Muscle layer of colon (tissue), 2 donors: ENCODE data around the gene ARID1B.

ENCODE experiments used
- H3K27ac ChIP-seq: one replicate; pipeline ENCODE4 v1.7.0; 2013; ENCODE audit warnings: low read depth, mild to moderate bottlenecking, low read length, moderate library complexity
- H3K27me3 ChIP-seq, 2 donors: one replicate each; pipeline ENCODE4 v1.7.0; 2013; ENCODE audit warnings: low read length in 2 of 2, mild to moderate bottlenecking in 2 of 2; ENCODE audit not compliant: insufficient read depth in 2 of 2, control insufficient read depth in 1 of 2
- H3K36me3 ChIP-seq: one replicate; pipeline ENCODE4 v1.7.0; 2013; ENCODE audit warnings: mild to moderate bottlenecking, low read length; ENCODE audit not compliant: insufficient read depth
- H3K4me1 ChIP-seq: one replicate; pipeline ENCODE4 v1.7.0; 2013; ENCODE audit warnings: mild to moderate bottlenecking, low read length; ENCODE audit not compliant: insufficient read depth
- H3K4me3 ChIP-seq, 2 donors: one replicate each; pipeline ENCODE4 v1.7.0; 2013; ENCODE audit warnings: low read length in 2 of 2, low read depth in 1 of 2, mild to moderate bottlenecking in 1 of 2, moderate library complexity in 1 of 2
- H3K9ac ChIP-seq: one replicate; pipeline ENCODE4 v1.7.0; 2013; ENCODE audit warnings: low read length
- H3K9me3 ChIP-seq: one replicate; pipeline ENCODE4 v1.7.0; 2013; ENCODE audit warnings: mild to moderate bottlenecking, low read length
- donor health status: abdominal sarcoma.
- donor health status: Adenocarcinoma of cecum.

Gene ARID1B

GRCh38 chr6:157021993-157022740, 245.0 kb downstream of the ARID1B start:
- peaks cover 38% of the 10 kb centered on the region for H3K4me1 ChIP-seq
- peak overlapping the region; percentile 59 to 78 for H3K4me3 ChIP-seq
- no peaks in the 10 kb centered on the region for H3K9me3 ChIP-seq
- H3K9ac ChIP-seq = peak overlapping the region; percentile 50
- H3K36me3 ChIP-seq = no peaks in the 10 kb centered on the region
- H3K27ac ChIP-seq = peak overlapping the region; percentile 93
- no peaks in the 10 kb centered on the region for H3K27me3 ChIP-seq

GRCh38 chr6:157023958-157024357, 246.8 kb downstream of the ARID1B start:
- Histone ChIP-seq H3K36me3 (no peaks in the 10 kb centered on the region), H3K4me1 (peaks cover 31% of the 10 kb centered on the region), H3K4me3 (no peak overlapping the region), H3K27me3 (no peaks in the 10 kb centered on the region), H3K9me3 (no peaks in the 10 kb centered on the region), H3K9ac (no peak overlapping the region), H3K27ac (no peak overlapping the region)

GRCh38 chr6:157024745-157025144, 247.6 kb downstream of the ARID1B start:
- Histone ChIP-seq H3K9ac (no peak overlapping the region), H3K36me3 (no peaks in the 10 kb centered on the region), H3K27ac (no peak overlapping the region), H3K4me1 (peaks cover 23% of the 10 kb centered on the region), H3K9me3 (no peaks in the 10 kb centered on the region), H3K27me3 (no peaks in the 10 kb centered on the region), H3K4me3 (no peak overlapping the region)

- H3K27me3 ChIP-seq = no peaks in the 10 kb centered on the region
- peaks cover 21% of the 10 kb centered on the region for H3K4me1 ChIP-seq
- H3K36me3 ChIP-seq = no peaks in the 10 kb centered on the region
- H3K9ac ChIP-seq = no peak overlapping the region
- H3K27ac ChIP-seq = no peak overlapping the region
- H3K9me3 ChIP-seq = no peaks in the 10 kb centered on the region
- H3K4me3 ChIP-seq = no peak overlapping the region
Measured at GRCh38 chr6:157025437-157025836, 248.3 kb downstream of the ARID1B start.

- Histone ChIP-seq H3K36me3 (no peaks in the 10 kb centered on the region), H3K9ac (no peak overlapping the region), H3K9me3 (no peaks in the 10 kb centered on the region), H3K27ac (no peak overlapping the region), H3K4me3 (no peak overlapping the region), H3K27me3 (no peaks in the 10 kb centered on the region), H3K4me1 (peaks cover 19% of the 10 kb centered on the region)
Measured at GRCh38 chr6:157029980-157030690, 253.0 kb downstream of the ARID1B start.

DNA sequence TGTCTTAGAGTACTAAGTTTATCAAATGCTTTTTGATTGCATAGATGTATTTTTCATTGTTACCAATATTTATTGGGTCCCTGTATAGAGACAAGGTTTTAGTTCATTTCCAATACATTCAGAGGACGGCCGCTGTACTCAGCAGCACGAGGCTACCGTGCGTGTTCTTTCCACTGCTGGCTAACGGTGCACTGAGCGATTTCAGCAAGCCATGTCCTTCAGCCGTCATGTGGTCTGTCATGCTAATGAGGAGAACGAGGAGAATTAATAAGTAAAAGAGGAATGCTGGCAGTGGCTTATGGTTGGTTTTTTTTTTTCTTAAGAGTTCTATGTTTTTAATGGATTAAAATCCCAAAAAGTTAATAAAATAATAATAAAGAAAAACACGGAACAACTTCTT, 253.6 kb downstream of the ARID1B start:
- Histone ChIP-seq H3K27ac (no peak overlapping the region), H3K27me3 (no peaks in the 10 kb centered on the region), H3K4me1 (peaks cover 25% of the 10 kb centered on the region), H3K9ac (no peak overlapping the region), H3K36me3 (no peaks in the 10 kb centered on the region), H3K9me3 (no peaks in the 10 kb centered on the region), H3K4me3 (no peak overlapping the region)

DNA sequence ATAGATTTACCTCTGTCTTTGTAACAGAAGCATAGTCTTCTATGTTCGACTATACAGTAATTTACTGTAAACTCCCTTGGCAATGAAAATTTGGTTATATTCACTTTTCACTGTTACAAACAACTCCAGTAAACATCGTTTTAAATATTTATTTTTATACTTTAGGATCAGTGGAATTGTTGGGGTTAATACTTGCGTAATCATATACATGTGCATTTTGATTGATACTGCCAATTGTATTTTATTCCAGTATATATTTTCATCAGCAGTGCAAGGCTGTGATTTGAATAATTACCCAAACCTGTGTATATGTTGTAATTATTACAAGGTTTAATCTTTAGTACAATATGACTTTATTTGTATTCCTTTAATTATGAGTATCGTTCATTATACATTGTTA, 255.7 kb downstream of the ARID1B start:
- Histone ChIP-seq H3K9ac (peak overlapping the region; percentile 58), H3K36me3 (no peaks in the 10 kb centered on the region), H3K4me1 (peaks cover 38% of the 10 kb centered on the region), H3K4me3 (peak overlapping the region in 1 of 2 donors; percentile 70), H3K27ac (peak overlapping the region; percentile 62), H3K9me3 (no peaks in the 10 kb centered on the region), H3K27me3 (no peaks in the 10 kb centered on the region)

DNA sequence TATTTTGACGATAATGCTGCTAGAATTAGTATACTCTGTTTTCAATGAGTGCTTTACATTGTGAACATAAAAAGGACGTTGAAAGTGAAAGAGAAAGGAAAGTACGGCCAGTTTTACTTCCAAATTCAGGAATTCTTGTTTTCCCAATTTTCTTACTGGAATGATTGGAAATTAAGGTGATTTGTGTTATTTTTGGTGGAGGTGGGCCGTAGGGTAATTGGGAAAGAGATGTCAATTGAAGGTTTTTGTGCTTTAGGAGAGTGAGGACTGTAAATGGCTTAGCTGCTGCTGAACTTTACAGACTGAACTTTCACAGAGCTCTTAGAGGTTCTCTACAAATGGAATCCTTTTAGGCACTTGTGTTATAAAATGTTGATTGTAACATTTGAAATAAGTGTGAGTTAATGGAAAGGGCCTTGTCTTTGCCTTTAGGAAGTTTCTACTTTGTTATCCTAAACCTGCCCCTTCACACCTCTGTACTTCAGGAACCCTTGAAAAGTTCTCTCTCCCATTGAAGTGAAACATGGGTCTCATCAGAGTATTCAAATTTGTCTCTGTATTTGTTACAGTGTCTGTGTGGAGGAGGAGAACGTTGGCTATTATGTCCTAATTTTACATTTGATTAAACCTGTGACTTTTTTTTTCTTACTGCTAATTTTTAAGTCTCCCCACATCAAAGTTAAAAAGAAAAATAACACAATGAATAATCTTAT, 256.4 kb downstream of the ARID1B start:
- Histone ChIP-seq H3K36me3 (no peaks in the 10 kb centered on the region), H3K27me3 (no peaks in the 10 kb centered on the region), H3K4me1 (peaks cover 38% of the 10 kb centered on the region), H3K27ac (peak overlapping the region; percentile 62), H3K4me3 (peak overlapping the region; percentile 22 to 70), H3K9ac (peak overlapping the region; percentile 58), H3K9me3 (no peaks in the 10 kb centered on the region)

GRCh38 chr6:157034436-157035230, 257.5 kb downstream of the ARID1B start:
- Histone ChIP-seq H3K9me3 (no peaks in the 10 kb centered on the region), H3K27ac (no peak overlapping the region), H3K36me3 (no peaks in the 10 kb centered on the region), H3K27me3 (no peaks in the 10 kb centered on the region), H3K4me1 (peaks cover 38% of the 10 kb centered on the region), H3K4me3 (no peak overlapping the region), H3K9ac (peak overlapping the region; percentile 15)

DNA sequence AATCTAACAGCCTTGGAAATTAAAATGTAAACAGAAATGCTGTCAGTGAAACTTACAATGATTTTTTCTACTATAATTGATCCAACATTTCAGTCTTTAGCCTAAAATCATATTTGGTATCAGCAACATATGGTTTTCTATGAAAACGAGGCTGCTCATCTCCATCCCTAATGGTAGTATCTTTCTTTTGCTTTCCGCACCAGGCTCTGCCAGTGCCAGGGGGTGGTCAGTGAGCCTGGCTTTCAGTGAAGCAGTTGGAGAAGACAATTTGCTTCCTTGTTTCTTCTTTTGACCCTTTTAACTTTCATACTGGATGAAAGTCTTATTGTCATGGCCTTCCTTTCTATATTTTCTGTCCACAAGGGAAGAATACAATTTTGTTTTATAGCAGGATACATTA, 258.4 kb downstream of the ARID1B start:
- Histone ChIP-seq H3K4me1 (peaks cover 38% of the 10 kb centered on the region), H3K27me3 (no peaks in the 10 kb centered on the region), H3K9me3 (no peaks in the 10 kb centered on the region), H3K27ac (no peak overlapping the region), H3K9ac (no peak overlapping the region), H3K4me3 (no peak overlapping the region), H3K36me3 (no peaks in the 10 kb centered on the region)

GRCh38 chr6:157036245-157036711, 259.1 kb downstream of the ARID1B start:
- Histone ChIP-seq H3K36me3 (no peaks in the 10 kb centered on the region), H3K27ac (no peak overlapping the region), H3K27me3 (no peaks in the 10 kb centered on the region), H3K9ac (no peak overlapping the region), H3K4me1 (peaks cover 38% of the 10 kb centered on the region), H3K9me3 (no peaks in the 10 kb centered on the region), H3K4me3 (no peak overlapping the region)
